ENCODE data around the gene GJD4.

The GJD4 gene

GRCh38 chr10:35579726-35580422 is 25.3 kb upstream of the GJD4 start:
- no peak for DNase-seq

- DNase-seq: no peak
Measured at GRCh38 chr10:35580423-35580770, 24.7 kb upstream of the GJD4 start.

DNA sequence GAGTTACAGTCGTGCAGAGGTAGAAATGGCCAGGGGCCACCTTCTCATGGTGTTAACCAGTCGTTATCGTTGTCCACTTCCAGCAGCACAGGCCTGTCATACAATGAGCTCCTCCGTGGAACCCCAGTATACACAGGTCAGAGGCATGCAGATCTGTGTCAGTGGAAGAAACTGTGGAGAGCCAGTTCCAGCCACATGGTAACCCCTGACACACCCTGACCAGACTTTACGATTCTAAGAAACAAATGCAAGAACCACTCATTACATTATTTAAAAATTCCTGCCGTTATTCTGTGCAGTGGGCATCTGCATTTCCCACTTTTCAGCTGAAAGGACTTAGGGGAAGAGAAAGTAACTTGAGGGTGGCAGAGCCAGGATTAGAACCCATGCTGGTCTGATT is 23.5 kb upstream of the GJD4 start:
- DNase-seq: no peak

DNA sequence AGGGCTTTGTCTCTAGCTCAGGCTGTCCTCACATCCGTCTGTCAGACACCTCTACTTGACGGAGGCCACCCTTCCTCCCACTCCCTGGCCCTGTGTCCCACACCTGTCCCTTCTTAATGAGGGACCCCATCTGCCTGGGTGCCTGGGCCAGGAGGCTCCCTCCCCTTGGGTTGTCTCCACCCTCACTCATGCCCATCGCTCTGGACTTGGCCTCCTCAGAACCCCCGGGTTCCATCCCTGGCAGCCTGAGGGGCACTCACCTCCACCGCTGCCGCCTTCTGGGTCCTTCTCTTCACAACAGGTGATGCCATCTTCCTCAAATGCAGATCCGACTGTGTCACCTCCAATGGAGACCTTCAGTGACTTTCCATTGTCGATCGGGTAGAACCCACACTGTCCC is 20.2 kb upstream of the GJD4 start:
- DNase-seq: no peak

DNA sequence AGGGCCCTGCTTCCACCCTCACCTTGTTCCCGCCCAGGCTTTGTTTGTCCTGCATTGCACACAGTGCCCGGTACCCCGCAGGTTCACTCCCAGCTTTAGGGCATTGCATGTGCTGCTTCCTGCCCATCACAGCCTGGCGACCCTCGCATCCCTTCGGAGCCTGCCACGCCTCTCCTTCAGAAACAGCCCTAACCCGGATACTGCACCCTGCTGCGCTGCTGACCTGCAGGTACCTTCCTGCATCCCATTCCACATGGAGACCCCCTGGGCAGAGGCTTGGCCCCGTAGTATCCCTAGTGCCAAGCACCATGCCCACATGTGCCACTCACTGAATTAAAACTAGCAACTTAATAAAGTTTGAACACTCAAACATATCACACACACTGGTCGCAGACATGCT is 19.8 kb upstream of the GJD4 start:
- no peak for DNase-seq

DNA sequence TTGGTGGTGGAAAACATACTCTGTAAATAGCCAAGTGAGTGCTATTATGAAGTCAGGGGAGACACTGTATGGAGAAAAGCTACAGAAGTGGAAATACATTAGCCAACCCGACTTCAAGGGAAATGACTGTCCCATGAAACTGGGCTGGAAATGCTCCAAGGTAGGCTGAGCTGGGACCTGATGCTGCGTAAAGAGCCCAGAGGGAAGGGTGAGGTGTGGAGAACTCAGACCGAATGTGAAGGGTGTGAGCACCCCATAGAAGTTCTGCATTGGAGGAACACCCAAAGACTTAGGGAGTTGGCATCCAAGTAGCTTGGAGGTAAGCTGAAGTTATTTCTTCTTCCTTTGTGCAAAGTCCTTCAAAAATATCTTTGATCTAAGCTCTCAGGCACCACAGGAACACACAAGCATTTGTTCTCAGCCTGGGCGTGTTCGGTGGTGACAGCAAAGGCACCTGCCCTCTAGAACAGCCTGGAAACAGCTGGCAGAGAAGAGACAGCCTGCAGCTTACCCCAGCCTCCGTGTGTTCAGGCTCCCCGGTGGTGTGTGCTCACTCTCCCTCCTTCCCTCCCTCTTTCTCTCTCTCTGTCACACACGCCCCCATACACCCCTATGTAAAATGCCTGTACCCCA is 19.1 kb upstream of the GJD4 start:
- no peak for DNase-seq

DNA sequence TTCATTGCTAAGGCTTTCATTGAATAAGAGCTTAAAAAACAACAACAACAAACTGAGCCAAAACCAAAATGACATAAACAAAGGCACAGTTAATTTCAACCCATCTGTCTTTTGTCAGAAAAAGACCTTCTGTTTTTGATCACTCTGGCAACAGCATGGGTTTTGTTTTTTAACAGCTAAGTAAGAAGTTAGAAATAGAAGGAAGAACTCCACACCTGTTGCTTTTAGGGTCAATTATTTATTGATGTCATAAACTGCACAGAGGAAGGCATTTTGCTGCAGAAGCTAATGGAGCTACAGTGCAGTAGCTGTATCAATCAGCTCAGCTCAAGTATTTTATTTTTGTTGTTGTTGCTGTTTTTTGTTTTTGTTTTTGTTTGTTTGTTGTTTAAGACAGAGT is 16.3 kb upstream of the GJD4 start:
- no peak for DNase-seq

DNA sequence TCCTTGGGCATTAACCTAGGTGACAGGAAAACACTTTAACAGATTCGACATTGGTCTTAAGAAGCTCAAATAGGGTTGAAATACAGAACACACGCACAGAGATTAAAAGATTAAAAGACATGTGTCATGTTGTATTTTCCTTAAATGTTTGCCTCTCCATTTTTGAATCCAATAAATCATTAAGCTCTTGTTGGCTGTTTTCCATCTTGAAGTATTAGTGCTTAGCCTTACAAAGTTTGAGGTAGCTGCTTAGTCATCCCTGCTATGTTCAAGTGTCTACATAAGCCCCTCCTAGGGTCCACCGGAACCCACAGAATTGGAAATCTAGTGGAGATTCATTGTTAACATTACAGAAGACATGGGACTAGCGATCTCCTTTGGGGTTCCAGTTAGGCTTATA is 12.7 kb upstream of the GJD4 start:
- no peak for DNase-seq

DNA sequence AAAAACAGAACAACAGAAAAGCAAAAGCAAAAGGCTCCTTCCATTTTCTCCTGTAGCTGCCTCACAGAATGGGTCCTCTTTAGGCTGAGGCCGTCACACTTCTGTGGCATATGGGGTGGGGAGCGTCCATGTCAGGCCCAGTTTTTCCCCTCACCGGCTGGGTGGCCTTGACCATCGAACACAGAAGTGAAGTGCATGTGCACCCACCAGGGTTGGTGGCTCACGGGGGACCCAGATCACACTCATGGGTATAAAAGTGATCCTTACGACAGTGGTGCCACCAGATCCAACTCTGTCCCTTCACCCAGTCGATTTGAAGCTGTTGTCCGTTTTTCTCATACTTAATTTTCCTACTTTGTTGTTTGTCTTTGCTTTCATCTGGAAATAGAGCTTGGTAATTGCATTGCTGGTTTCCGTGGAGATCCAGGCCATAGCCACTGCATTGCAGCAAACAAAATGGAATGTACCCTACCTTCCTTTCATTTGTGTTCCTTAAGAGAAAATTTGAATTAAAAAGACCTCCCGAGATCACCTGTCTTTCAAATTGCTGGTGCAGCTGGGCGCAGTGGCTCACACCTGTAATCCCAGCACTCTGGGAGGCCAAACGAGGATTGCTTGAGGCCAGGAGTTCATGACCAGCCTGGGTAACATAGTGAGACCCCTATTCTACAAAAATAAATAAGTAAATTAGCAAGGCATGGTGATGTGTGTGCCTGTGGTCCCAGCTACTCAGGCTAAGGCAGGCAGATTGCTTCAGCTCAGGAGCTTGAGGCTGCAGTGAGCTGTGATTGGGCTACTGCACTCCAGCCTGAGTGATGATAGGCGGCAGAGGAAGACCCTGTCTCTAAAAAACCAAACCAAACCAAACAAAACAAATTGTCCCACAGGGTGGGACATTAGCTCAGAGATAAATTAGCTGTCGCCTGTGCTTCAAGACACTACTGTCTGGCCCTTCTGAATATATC is 10.7 kb upstream of the GJD4 start:
- DNase-seq: no peak

DNA sequence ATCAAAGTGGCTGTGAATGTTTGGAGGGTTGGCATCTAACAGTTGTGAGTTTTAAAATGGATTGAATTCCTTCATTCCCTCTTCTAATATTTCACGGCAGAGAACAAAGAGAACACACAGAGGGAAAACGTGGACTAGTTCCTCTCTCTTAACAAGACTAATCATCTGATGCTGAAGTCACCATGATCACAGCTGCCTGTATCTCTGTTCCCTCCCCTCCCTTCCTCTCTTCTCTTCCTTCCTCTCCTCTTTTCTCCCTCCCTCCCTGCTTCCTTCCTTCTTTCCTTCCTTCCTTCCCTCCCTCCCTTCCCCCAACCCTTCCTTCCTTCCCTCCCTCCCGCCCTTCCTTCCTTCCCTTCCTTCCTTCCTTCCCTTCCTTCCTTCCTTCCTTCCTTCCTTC is 10.0 kb upstream of the GJD4 start:
- DNase-seq: no peak

DNA sequence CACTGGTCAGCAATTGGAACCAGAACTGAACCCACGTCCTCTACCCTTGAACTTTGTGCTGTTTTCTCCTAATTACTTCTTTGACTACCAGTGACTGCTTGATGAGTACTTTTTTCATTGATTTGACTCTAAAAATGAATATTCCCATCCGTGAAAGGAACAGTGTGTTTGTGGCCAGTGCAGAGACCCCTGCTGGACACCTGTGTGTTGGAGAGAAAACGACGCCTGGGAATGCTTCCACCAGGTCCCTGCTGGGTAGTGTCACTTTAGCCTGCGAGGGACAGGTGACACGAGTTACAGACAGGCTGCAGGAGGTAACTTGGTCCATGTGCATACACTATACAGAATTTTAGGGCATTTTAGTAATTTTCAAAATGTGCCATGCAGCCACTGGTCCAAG is 6.8 kb upstream of the GJD4 start:
- DNase-seq: no peak

GRCh38 chr10:35600193-35600592 is 4.9 kb upstream of the GJD4 start:
- no peak for DNase-seq

- DNase-seq: no peak
Measured at GRCh38 chr10:35606430-35606829, 1.3 kb downstream of the GJD4 start.

DNA sequence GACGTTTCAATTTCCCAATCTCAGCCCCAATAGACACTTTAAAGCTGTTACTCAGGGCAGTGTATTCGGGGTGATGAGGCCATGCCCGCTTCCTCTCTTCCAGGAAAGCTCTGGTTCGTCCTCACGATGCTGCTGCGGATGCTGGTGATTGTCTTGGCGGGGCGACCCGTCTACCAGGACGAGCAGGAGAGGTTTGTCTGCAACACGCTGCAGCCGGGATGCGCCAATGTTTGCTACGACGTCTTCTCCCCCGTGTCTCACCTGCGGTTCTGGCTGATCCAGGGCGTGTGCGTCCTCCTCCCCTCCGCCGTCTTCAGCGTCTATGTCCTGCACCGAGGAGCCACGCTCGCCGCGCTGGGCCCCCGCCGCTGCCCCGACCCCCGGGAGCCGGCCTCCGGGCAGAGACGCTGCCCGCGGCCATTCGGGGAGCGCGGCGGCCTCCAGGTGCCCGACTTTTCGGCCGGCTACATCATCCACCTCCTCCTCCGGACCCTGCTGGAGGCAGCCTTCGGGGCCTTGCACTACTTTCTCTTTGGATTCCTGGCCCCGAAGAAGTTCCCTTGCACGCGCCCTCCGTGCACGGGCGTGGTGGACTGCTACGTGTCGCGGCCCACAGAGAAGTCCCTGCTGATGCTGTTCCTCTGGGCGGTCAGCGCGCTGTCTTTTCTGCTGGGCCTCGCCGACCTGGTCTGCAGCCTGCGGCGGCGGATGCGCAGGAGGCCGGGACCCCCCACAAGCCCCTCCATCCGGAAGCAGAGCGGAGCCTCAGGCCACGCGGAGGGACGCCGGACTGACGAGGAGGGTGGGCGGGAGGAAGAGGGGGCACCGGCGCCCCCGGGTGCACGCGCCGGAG is 2.6 kb downstream of the GJD4 start:
- no peak for DNase-seq

DNA sequence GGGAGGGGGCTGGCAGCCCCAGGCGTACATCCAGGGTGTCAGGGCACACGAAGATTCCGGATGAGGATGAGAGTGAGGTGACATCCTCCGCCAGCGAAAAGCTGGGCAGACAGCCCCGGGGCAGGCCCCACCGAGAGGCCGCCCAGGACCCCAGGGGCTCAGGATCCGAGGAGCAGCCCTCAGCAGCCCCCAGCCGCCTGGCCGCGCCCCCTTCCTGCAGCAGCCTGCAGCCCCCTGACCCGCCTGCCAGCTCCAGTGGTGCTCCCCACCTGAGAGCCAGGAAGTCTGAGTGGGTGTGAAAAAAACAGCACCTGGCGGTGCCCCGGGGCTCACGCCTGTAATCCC is 3.2 kb downstream of the GJD4 start:
- no peak for DNase-seq

DNA sequence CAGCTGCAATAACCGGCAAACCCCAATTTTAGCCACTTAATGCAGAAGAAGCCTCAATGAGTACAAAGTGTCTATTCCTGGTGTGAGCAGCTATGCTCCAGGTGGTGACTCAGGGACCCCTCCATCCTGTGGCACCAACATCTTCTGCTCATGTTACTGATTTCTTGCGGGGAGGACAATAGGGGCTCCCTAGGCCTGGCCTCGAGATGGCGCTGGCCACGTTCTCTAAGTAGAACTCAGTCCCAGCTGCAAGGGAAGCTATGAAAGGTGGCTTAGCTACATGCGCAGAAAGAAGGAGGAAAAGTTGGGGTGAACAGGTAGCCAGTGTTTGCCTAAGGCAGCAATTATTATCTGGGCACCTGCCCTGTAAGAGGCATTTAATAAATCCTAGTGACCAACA is 6.6 kb downstream of the GJD4 start:
- no peak for DNase-seq

DNA sequence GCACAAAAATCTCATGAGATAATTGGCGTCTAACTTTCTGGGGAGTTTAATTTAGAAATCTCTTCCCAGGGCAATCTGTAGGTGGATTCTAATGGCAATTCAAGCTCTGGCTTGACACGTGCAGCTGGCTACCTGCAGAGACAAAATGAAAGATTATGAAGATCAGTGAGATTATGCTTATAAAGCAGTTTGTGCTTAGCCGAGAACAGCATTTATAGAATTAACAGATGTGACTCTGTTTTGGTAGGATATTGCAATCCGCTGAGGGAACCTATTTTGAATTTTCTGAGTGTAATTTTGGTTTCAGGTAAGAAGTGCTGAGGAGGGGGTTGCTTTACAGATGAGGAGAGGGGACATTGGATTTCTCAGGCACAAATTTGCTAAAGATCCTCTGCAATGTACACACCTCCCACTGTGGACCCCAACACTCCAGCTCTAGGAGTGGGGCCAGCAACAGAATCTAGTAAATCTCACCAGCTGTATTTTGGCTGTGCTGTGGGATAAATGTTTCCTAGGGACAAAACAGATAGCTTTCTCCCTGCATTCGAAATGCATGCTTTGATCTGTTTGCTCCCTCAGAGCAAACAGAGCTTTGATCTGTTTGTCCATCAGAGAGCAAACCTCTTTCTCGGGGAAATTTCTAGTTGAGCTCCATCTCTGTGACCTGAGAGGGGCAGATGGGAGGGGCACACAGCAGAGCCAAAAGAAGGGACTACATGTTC is 7.4 kb downstream of the GJD4 start:
- no peak for DNase-seq

GRCh38 chr10:35613107-35613440 is 7.9 kb downstream of the GJD4 start:
- DNase-seq: no peak

DNA sequence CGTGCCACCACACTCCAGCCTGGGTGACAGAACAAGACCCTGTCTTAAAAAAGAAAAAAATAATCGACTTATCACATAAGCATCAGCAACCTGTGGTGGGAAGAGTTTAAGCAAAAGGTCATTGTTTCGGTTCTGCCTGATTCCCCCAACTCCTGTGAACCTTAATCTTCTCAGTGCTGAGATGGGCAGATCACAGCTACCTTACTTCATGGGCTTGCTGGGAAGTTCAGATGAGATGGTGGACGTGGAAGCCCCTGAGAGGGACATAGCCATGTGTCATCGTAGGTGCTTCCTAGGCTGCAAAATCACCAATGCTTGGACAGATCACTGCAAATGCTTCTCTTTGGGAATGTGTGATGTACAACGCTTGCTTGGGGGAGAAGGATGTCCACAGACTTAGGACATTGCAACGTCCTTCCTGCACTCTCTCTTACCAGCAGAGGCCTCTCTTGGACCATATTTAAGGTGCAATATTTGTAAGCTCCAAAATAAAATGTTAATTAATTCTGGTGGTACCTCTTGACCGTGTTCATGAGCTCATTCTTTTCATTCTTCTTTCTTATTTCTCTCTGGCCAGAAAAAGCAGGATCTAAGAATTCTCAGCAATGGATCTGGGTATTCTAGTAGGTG is 8.6 kb downstream of the GJD4 start:
- DNase-seq: no peak

DNA sequence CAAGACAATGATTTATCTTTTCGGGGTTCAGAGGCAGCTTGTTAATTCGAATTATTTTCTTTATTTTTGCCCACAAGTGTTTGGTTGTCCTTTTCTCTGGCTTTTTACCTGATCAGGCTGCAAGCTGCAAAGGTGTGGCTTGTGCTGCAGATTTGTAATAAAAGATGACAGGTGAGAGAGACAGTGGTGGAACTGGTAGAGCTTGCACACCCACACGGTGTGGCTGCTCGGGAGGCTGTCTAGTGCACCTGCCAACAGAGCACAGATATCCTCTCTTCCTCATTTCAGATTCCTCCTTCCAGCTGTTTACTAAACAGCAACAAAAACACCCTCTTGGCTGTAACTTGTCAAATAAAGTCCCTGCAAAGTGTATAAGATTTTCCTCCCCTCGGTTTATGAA is 9.2 kb downstream of the GJD4 start:
- DNase-seq: no peak

- no peak for DNase-seq
Measured at GRCh38 chr10:35626971-35627507, 21.9 kb downstream of the GJD4 start.

- no peak for DNase-seq
Measured at GRCh38 chr10:35631404-35631803, 26.3 kb downstream of the GJD4 start.
